Upper lobe of left lung (tissue), 4 donors: ENCODE measurements around the gene CFAP73.
A peak's percentile ranks its signal among the peaks of the same experiment; 100 is the strongest.

Source experiments
- POLR2A ChIP-seq, 4 donors: fragments of 450-650 bp; IDR thresholded peaks; one replicate each; pipeline ENCODE4 v1.5.1; 2016 to 2017; ENCODE audit warnings: antibody characterized with exemption in 4 of 4, mild to moderate bottlenecking in 2 of 4
- POLR2AphosphoS5 ChIP-seq, 2 donors: sonication (generic); formaldehyde crosslinking; IDR thresholded peaks; one replicate each; pipeline ENCODE4 v1.5.1; 2017; ENCODE audit warnings: antibody characterized with exemption in 2 of 2
- TF ChIP-seq, protein P1 (sequence below), 6 experiments: fragments of 450-650 bp in 4 of 6; fragments of 200-600 bp in 2 of 6; sonication (generic) in 2 of 6; IDR thresholded peaks; one replicate each; pipeline ENCODE4 v1.5.1; 2016 to 2019; ENCODE audit warnings: antibody characterized with exemption in 6 of 6

DNA sequence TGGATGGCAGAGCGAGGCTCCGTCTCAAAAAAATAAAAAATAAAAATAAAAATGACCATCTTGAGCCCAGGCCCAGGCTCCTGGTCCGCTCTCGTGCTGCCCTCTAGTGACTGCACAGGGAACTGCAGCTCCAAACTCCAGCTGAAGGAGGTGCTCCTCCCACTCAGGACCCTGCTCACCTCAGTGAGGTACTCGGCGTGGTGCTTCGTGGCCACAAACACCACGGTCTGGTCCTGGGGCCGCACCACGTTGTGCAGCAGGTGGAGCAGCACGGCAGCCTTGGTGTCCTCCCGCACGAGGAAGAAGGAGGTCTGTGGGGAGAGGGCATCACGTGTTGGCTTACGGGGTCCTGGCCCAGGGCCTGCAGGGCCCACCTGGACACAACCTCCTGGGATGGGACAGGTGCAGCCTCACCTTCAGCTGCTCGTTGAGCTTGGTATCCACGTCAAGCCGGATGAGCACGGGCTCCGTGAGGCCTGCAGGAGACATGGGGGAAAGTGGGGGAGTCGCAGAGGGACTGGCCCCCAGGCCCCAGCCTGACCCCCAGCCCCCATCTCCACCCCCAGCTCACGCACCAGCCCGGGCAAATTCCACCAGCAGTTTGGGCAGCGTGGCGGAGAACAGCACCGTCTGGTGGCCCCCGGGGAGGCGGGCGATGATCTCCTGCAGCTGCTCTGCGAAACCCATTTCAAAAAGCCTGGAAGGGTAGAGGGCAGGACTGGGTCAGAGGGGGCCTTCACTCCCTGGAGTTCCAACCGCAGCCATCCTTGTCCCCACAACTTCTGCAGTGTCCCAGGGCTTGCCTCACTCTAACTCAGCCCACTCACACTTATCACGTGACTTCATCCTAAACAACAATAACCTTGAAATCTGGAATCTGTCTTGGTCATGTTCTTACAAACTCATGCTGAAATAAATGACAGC, 25.2 kb downstream of the CFAP73 start:
- TF ChIP-seq POLR2AphosphoS5 (IDR thresholded peaks at IDR 0.05) (no peak), POLR2A (IDR thresholded peaks at IDR 0.05) (no peak)
- TF ChIP-seq, protein P1, sequence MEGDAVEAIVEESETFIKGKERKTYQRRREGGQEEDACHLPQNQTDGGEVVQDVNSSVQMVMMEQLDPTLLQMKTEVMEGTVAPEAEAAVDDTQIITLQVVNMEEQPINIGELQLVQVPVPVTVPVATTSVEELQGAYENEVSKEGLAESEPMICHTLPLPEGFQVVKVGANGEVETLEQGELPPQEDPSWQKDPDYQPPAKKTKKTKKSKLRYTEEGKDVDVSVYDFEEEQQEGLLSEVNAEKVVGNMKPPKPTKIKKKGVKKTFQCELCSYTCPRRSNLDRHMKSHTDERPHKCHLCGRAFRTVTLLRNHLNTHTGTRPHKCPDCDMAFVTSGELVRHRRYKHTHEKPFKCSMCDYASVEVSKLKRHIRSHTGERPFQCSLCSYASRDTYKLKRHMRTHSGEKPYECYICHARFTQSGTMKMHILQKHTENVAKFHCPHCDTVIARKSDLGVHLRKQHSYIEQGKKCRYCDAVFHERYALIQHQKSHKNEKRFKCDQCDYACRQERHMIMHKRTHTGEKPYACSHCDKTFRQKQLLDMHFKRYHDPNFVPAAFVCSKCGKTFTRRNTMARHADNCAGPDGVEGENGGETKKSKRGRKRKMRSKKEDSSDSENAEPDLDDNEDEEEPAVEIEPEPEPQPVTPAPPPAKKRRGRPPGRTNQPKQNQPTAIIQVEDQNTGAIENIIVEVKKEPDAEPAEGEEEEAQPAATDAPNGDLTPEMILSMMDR (IDR thresholded peaks at IDR 0.05) = peak; percentile 90 to 99 (median 92)
